B cell (primary cell): ENCODE measurements around the gene AXL. TPM values are rescaled to one million over a fixed set of nuclear protein-coding genes. Genes with fewer than 3 reads are reported as not detected.

ENCODE experiments used
- ATAC-seq: fragments of 200-7000 bp; cut with Tn5 transposase; one replicate; pipeline ENCODE4 v1.10.0; 2021; ENCODE audit warnings: low read depth, mild to moderate bottlenecking, moderate number of reproducible peaks, moderate library complexity
- CTCF ChIA-PET: fragments of 350-600 bp; sonication (Branson Sonifier 250); formaldehyde crosslinking; loops from one replicate; lab custom pipeline; 2021; ENCODE audit warnings: antibody characterized with exemption, inconsistent platforms; lab: Charles Lee
- POLR2A ChIA-PET: fragments of 350-600 bp; sonication (Branson Sonifier 250); formaldehyde crosslinking; loops from one replicate; lab custom pipeline; 2021; ENCODE audit warnings: antibody characterized with exemption; lab: Charles Lee
- DNase-seq: peaks from one replicate; pipeline ENCODE4 v3.0.0; 2013
- H2AFZ ChIP-seq: 2 replicates; pipeline ENCODE4 v1.6.1; 2012; ENCODE audit warnings: mild to moderate bottlenecking, low read depth, low read length; ENCODE audit not compliant: insufficient read depth, poor library complexity, severe bottlenecking
- H3K27ac ChIP-seq, 2 donors: 1 replicate in 1 of 2; 2 replicates in 1 of 2; pipeline ENCODE4 v1.5.1; 2012 to 2013; ENCODE audit warnings: low read length in 2 of 2, mild to moderate bottlenecking in 2 of 2, moderate library complexity in 1 of 2
- H3K27me3 ChIP-seq, 4 experiments: fragments of 200-600 bp in 1 of 4; sonication (generic) in 1 of 4; replicated peaks in 1 of 4; 1 replicate in 2 of 4; 2 replicates in 2 of 4; pipeline versions ENCODE4 v1.6.1 to v1.7.0; 2013 to 2016; ENCODE audit warnings: low read length in 3 of 4, mild to moderate bottlenecking in 2 of 4, mixed read lengths in 1 of 4, moderate library complexity in 1 of 4; ENCODE audit not compliant: insufficient read depth in 4 of 4, control insufficient read depth in 3 of 4; ENCODE audit errors: control extremely low read depth in 1 of 4
- H3K36me3 ChIP-seq, 2 experiments: replicated peaks in 1 of 2; 1 replicate in 1 of 2; 2 replicates in 1 of 2; pipeline versions ENCODE4 v1.6.1 to v1.7.1; 2013; ENCODE audit warnings: low read length in 1 of 2; ENCODE audit not compliant: insufficient read depth in 2 of 2, control insufficient read depth in 1 of 2; ENCODE audit errors: control extremely low read depth in 1 of 2, extremely low read depth in 1 of 2
- H3K4me1 ChIP-seq, 2 donors: fragments of 200-600 bp in 1 of 2; sonication (generic) in 1 of 2; 1 replicate in 1 of 2; 2 replicates in 1 of 2; pipeline versions ENCODE4 v1.5.1 to v1.6.1; 2013 to 2017; ENCODE audit warnings: low read length in 2 of 2; ENCODE audit not compliant: control insufficient read depth in 2 of 2, insufficient read depth in 2 of 2
- H3K4me2 ChIP-seq: replicated peaks from 2 replicates; pipeline ENCODE3; 2012; ENCODE audit warnings: mild to moderate bottlenecking, low read depth, low read length; ENCODE audit not compliant: poor library complexity, severe bottlenecking
- H3K4me3 ChIP-seq, 5 experiments: fragments of 200-600 bp in 1 of 5; sonication (generic) in 1 of 5; 1 replicate in 3 of 5; 2 replicates in 2 of 5; pipeline versions ENCODE4 v1.5.1 to v1.7.0; 2011 to 2016; ENCODE audit warnings: low read length in 4 of 5, mild to moderate bottlenecking in 4 of 5, low read depth in 2 of 5, control low read depth in 1 of 5, moderate library complexity in 1 of 5; ENCODE audit not compliant: insufficient read depth in 1 of 5; ENCODE audit errors: control extremely low read depth in 1 of 5, extremely low read depth in 1 of 5
- H3K79me2 ChIP-seq: fragments of 200-600 bp; sonication (generic); one replicate; pipeline ENCODE4 v1.6.0; 2016; ENCODE audit warnings: low read length; ENCODE audit not compliant: control insufficient read depth, insufficient read depth
- H3K9ac ChIP-seq: fragments of 200-600 bp; sonication (generic); 2 replicates; pipeline ENCODE4 v1.6.1; 2017; ENCODE audit warnings: mild to moderate bottlenecking, low read length, moderate library complexity
- H3K9me3 ChIP-seq, 3 donors: one replicate each; pipeline versions ENCODE4 v1.6.1 to v1.7.1; 2013; ENCODE audit warnings: low read length in 2 of 3; ENCODE audit not compliant: control insufficient read depth in 2 of 3, insufficient read depth in 1 of 3; ENCODE audit errors: control extremely low read depth in 1 of 3
- H4K20me1 ChIP-seq: 2 replicates; pipeline ENCODE4 v1.6.0; 2012; ENCODE audit warnings: mild to moderate bottlenecking, low read length; ENCODE audit not compliant: insufficient read depth, control insufficient read depth, poor library complexity, severe bottlenecking
- H3K27ac Mint-ChIP-seq: one replicate; pipeline ENCODE4 v1.8.0; 2021; ENCODE audit warnings: mixed read lengths
- H3K27me3 Mint-ChIP-seq: one replicate; pipeline ENCODE4 v1.8.0; 2021; ENCODE audit warnings: mixed read lengths
- H3K4me1 Mint-ChIP-seq: one replicate; pipeline ENCODE4 v1.8.0; 2021; ENCODE audit warnings: mixed read lengths
- H3K4me3 Mint-ChIP-seq: one replicate; pipeline ENCODE4 v1.8.0; 2021; ENCODE audit warnings: mixed read lengths
- H3K9me3 Mint-ChIP-seq: one replicate; pipeline ENCODE4 v1.8.0; 2022; ENCODE audit warnings: mixed read lengths; ENCODE audit not compliant: insufficient read depth
- EZH2 ChIP-seq: IDR thresholded peaks from 2 replicates; pipeline ENCODE4 v1.6.1; 2012; ENCODE audit warnings: borderline replicate concordance, low read depth, mild to moderate bottlenecking, moderate library complexity, low read length; ENCODE audit not compliant: insufficient read depth, poor library complexity, severe bottlenecking
- WGBS: methylation state at CpG from one replicate; pipeline ENCODE4 v1.1.5; 2013; ENCODE audit warnings: missing lambda C conversion rate; ENCODE audit not compliant: insufficient coverage; 5-methylcytosine and 5-hydroxymethylcytosine counted together
- intact Hi-C: fragments of 100-400 bp; cut with micrococcal nuclease; formaldehyde crosslinking; loops from one replicate; pipeline ENCODE4 v1.10.0; 2022
- polyA plus RNA-seq: library from polyadenylated mRNA; depleted of rRNA; stranded (reverse); fragments of >200 nt; gene quantifications from 2 replicates; pipeline ENCODE4 v1.2.3, GENCODE V29; 2012
- total RNA-seq, 2 donors: library from RNA; stranded (reverse); fragments of 120-200 nt in 1 of 2; gene quantifications; 1 replicate in 1 of 2; 2 replicates in 1 of 2; pipeline versions ENCODE4 v1.2.3 to v1.2.4, GENCODE V29; 2013 to 2022
- TF ChIP-seq, protein P1 (sequence below): fragments of 200-600 bp; IDR thresholded peaks from one replicate; pipeline ENCODE4 v1.8.0; 2022; ENCODE audit warnings: antibody characterized with exemption, mild to moderate bottlenecking

Gene AXL
- total and polyA plus RNA-seq, 2 donors (not counting 1 experiment from before 2014, with no cell fraction given) = not detected

DNA sequence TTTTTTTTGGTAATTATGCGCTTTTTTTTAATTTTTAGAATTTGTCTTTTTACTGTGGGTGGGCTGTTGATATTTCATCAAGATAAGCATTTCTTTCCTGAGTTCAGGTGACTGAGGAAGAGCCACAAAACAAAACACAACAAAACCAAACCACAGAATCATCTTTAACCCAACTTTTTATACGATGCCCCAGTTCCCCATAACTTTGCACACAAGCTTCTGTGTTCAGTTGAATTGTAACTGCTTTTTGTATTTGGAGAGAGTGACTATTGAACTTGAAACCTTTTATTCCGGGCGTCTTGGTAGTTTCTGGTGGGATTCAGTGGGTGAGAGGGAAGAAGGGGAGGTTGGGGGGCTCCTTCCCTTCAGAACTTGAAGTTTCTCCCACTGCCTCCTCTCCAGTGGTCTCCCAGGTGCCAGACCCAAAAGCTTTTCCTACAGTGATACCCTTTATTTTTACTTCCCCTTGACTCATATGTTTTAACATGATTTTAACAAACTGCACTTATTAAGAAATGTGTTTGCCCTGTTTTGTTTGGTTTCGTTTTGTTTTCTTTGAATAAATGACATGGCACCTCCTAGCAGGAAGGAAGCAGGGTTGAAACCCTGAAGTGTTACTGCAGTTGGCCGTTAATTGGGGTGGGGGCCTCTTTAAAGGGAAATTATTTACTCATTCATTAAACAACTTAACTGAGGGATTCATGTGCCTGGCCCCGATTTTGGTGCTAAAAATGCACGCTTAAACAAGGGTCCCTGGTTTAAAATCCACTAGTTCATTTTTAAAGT lies 88.3 kb downstream of the AXL start:
- H3K4me1 Mint-ChIP-seq = peaks cover 71% of the 10 kb centered on the region
- WGBS = 33% methylated on average over 2 of the region's 8 CpGs
- Histone ChIP-seq H3K27ac (peak overlapping the region; percentile 89 to 100), H3K36me3 (peaks cover 5 to 44% of the 10 kb centered on the region in 2 experiments), H4K20me1 (peaks cover 17% of the 10 kb centered on the region), H3K4me1 (peaks cover 68 to 85% of the 10 kb centered on the region in 2 donors), H3K9ac (peak overlapping the region; percentile 10), H3K79me2 (peaks cover 62% of the 10 kb centered on the region), H3K4me2 (peak overlapping the region; percentile 98), H3K4me3 (no peak overlapping the region), H2AFZ (no peak overlapping the region), H3K9me3 (no peaks in the 10 kb centered on the region), H3K27me3 (no peaks in the 10 kb centered on the region)
- intact Hi-C loops = no loop called here
- ATAC-seq (no peak), DNase-seq (no peak)
- peak overlapping the region; percentile 100 for H3K27ac Mint-ChIP-seq
- H3K27me3 Mint-ChIP-seq = no peaks in the 10 kb centered on the region
- H3K4me3 Mint-ChIP-seq = peak overlapping the region; percentile 68
- TF ChIP-seq EZH2 = no peak
- TF ChIP-seq, protein P1, sequence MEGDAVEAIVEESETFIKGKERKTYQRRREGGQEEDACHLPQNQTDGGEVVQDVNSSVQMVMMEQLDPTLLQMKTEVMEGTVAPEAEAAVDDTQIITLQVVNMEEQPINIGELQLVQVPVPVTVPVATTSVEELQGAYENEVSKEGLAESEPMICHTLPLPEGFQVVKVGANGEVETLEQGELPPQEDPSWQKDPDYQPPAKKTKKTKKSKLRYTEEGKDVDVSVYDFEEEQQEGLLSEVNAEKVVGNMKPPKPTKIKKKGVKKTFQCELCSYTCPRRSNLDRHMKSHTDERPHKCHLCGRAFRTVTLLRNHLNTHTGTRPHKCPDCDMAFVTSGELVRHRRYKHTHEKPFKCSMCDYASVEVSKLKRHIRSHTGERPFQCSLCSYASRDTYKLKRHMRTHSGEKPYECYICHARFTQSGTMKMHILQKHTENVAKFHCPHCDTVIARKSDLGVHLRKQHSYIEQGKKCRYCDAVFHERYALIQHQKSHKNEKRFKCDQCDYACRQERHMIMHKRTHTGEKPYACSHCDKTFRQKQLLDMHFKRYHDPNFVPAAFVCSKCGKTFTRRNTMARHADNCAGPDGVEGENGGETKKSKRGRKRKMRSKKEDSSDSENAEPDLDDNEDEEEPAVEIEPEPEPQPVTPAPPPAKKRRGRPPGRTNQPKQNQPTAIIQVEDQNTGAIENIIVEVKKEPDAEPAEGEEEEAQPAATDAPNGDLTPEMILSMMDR = no peak
- ChIA-PET CTCF (interaction anchor here (0.5 to 8.3 kb wide), 22 partner anchors 9 to 644 kb away, joined by 3 to 89 read pairs (median 7); partner anchors contain the start of genes B9D2, HNRNPUL1 and TGFB1), POLR2A (interaction anchor here (0.9 to 1.0 kb wide), 2 partner anchors 40 to 44 kb away, joined by 3 to 5 read pairs; no protein-coding TSS in a partner anchor)
- no peaks in the 10 kb centered on the region for H3K9me3 Mint-ChIP-seq
